ENCODE results near the gene ASTN2. TPM values are rescaled to one million over a fixed set of nuclear protein-coding genes. Genes with fewer than 3 reads are reported as not detected.

The ASTN2 gene
- total and polyA plus RNA-seq, 2 donors (not counting 3 experiments of a cell fraction or from before 2014, with no cell fraction given) = 1.0 to 1.9 TPM

- Histone ChIP-seq H3K4me2 (ENCODE audit: insufficient read depth, low read length) (no peak overlapping the region), H3K36me3 (ENCODE audit: control insufficient read depth in 2 of 2, extremely low read depth in 1 of 2, insufficient read depth in 2 of 2, low read length in 2 of 2) (peaks cover 9 to 24% of the 10 kb centered on the region in 2 experiments), H3K4me3 (replicated peaks in 1 of 3; ENCODE audit: insufficient read depth in 1 of 3, low read depth in 1 of 3, low read length in 3 of 3) (no peak overlapping the region), H3K79me2 (ENCODE audit: control insufficient read depth, insufficient read depth, low read length) (peaks cover 3% of the 10 kb centered on the region), H2AFZ (ENCODE audit: low read depth, low read length) (no peak overlapping the region), H4K20me1 (replicated peaks; ENCODE audit: control insufficient read depth, extremely low read depth, insufficient read depth, low read length) (peaks cover 3% of the 10 kb centered on the region), H3K9ac (replicated peaks; ENCODE audit: extremely low read depth, insufficient read depth, low read length) (no peak overlapping the region), H3K4me1 (ENCODE audit: control insufficient read depth, extremely low read depth, insufficient read depth, low read length) (no peaks in the 10 kb centered on the region), H3K9me3 (replicated peaks; ENCODE audit: control insufficient read depth, insufficient read depth, low read length) (no peaks in the 10 kb centered on the region), H3K27ac (ENCODE audit: insufficient read depth, low read depth, low read length) (no peak overlapping the region), H3K27me3 (ENCODE audit: control insufficient read depth in 2 of 2, insufficient read depth in 2 of 2, low read length in 2 of 2) (no peaks in the 10 kb centered on the region), H3K9me1 (replicated peaks; ENCODE audit: control insufficient read depth, extremely low read depth, insufficient read depth, low read length) (no peaks in the 10 kb centered on the region)
- ChIA-PET CTCF (interaction anchor here (0.8 kb wide), 1 partner anchor 35 kb away, joined by 4 read pairs; no protein-coding TSS in a partner anchor), POLR2A (no interaction called here)
- FAIRE-seq (no peak), DNase-seq (ENCODE audit: low read depth, low spot score) (no peak)
- dilution Hi-C loops (cut with MboI; ENCODE audit: extremely low pct_ligation_motif_present, low sequenced_read_pairs) (no loop called here), intact Hi-C loops (cut with micrococcal nuclease) (no loop called here)
- no TSS peak for BruUV-seq (replicated peaks)
- no peak for TF ChIP-seq GATA2 (IDR thresholded peaks at IDR 0.05; ENCODE audit: insufficient read depth, insufficient read length, low read depth, low read length)
Measured at GRCh38 chr9:116701940-116702642, 712.8 kb downstream of the ASTN2 start.

- CTCF ChIA-PET = no interaction called here
- Histone ChIP-seq H3K27me3 (ENCODE audit: control insufficient read depth in 2 of 2, insufficient read depth in 2 of 2, low read length in 2 of 2) (no peaks in the 10 kb centered on the region), H3K27ac (ENCODE audit: insufficient read depth, low read depth, low read length) (no peak overlapping the region), H3K9ac (replicated peaks; ENCODE audit: extremely low read depth, insufficient read depth, low read length) (no peak overlapping the region), H3K4me3 (replicated peaks in 1 of 3; ENCODE audit: insufficient read depth in 1 of 3, low read depth in 1 of 3, low read length in 3 of 3) (no peak overlapping the region), H2AFZ (ENCODE audit: low read depth, low read length) (no peak overlapping the region), H4K20me1 (replicated peaks; ENCODE audit: control insufficient read depth, extremely low read depth, insufficient read depth, low read length) (peaks cover 3% of the 10 kb centered on the region), H3K79me2 (ENCODE audit: control insufficient read depth, insufficient read depth, low read length) (peaks cover 7% of the 10 kb centered on the region), H3K9me3 (replicated peaks; ENCODE audit: control insufficient read depth, insufficient read depth, low read length) (no peaks in the 10 kb centered on the region), H3K4me2 (ENCODE audit: insufficient read depth, low read length) (no peak overlapping the region), H3K4me1 (ENCODE audit: control insufficient read depth, extremely low read depth, insufficient read depth, low read length) (no peaks in the 10 kb centered on the region), H3K36me3 (ENCODE audit: control insufficient read depth in 2 of 2, extremely low read depth in 1 of 2, insufficient read depth in 2 of 2, low read length in 2 of 2) (peaks cover 9 to 24% of the 10 kb centered on the region in 2 experiments), H3K9me1 (replicated peaks; ENCODE audit: control insufficient read depth, extremely low read depth, insufficient read depth, low read length) (no peaks in the 10 kb centered on the region)
- TF ChIP-seq, protein P1, sequence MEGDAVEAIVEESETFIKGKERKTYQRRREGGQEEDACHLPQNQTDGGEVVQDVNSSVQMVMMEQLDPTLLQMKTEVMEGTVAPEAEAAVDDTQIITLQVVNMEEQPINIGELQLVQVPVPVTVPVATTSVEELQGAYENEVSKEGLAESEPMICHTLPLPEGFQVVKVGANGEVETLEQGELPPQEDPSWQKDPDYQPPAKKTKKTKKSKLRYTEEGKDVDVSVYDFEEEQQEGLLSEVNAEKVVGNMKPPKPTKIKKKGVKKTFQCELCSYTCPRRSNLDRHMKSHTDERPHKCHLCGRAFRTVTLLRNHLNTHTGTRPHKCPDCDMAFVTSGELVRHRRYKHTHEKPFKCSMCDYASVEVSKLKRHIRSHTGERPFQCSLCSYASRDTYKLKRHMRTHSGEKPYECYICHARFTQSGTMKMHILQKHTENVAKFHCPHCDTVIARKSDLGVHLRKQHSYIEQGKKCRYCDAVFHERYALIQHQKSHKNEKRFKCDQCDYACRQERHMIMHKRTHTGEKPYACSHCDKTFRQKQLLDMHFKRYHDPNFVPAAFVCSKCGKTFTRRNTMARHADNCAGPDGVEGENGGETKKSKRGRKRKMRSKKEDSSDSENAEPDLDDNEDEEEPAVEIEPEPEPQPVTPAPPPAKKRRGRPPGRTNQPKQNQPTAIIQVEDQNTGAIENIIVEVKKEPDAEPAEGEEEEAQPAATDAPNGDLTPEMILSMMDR (IDR thresholded peaks at IDR 0.05; ENCODE audit: extremely low read depth in 1 of 2, insufficient read depth in 1 of 2, low read depth in 1 of 2, low read length in 2 of 2) = no peak
- TF ChIP-seq GATA2 (IDR thresholded peaks at IDR 0.05; ENCODE audit: insufficient read depth, insufficient read length, low read depth, low read length) (no peak), FOS (IDR thresholded peaks at IDR 0.05; ENCODE audit: borderline replicate concordance, insufficient read depth, low read length) (no peak), POLR2A (IDR thresholded peaks at IDR 0.05; ENCODE audit: low read depth, low read length) (no peak), POLR2AphosphoS5 (IDR thresholded peaks at IDR 0.05; ENCODE audit: insufficient read depth, low read depth, low read length) (no peak), JUN (IDR thresholded peaks at IDR 0.05; ENCODE audit: borderline replicate concordance, insufficient read depth, insufficient read length, low read depth) (no peak), MYC (IDR thresholded peaks at IDR 0.05; ENCODE audit: low read depth, low read length) (no peak), MAX (IDR thresholded peaks at IDR 0.05; ENCODE audit: insufficient read depth, insufficient read length) (no peak), EZH2 (IDR thresholded peaks at IDR 0.05; ENCODE audit: borderline replicate concordance, low read depth, low read length, severe bottlenecking) (no peak)
- no TSS peak for BruUV-seq (replicated peaks)
- dilution Hi-C loops (cut with MboI; ENCODE audit: extremely low pct_ligation_motif_present, low sequenced_read_pairs) (no loop called here), intact Hi-C loops (cut with micrococcal nuclease) (no loop called here)
- DNase-seq (ENCODE audit: low read depth, low spot score) (no peak), FAIRE-seq (peak; percentile 8)
- POLR2A ChIA-PET = no interaction called here
Measured at GRCh38 chr9:116700882-116701865, 713.7 kb downstream of the ASTN2 start.

All from endothelial cell of umbilical vein (primary cell).